CD8-positive, alpha-beta memory T cell (primary cell): Measurements from ENCODE around the gene ITGAL. TPM values are rescaled to one million over a fixed set of nuclear protein-coding genes. Genes with fewer than 3 reads are reported as not detected.

Source experiments
- CTCF ChIA-PET: fragments of 350-600 bp; sonication (Branson Sonifier 250); formaldehyde crosslinking; loops from one replicate; lab custom pipeline; 2021; ENCODE audit warnings: antibody characterized with exemption; lab: Charles Lee
- POLR2A ChIA-PET: fragments of 350-600 bp; sonication (Branson Sonifier 250); formaldehyde crosslinking; loops from one replicate; lab custom pipeline; 2021; ENCODE audit warnings: antibody characterized with exemption; lab: Charles Lee
- DNase-seq, 5 donors: peaks; one replicate each; pipeline versions ENCODE4 v3.0.0 to v3.0.0-alpha.2; 2020 to 2022; ENCODE audit warnings: mixed read lengths in 1 of 5
- H3K27ac ChIP-seq: one replicate; pipeline ENCODE4 v1.7.0; 2013; ENCODE audit warnings: low read depth, mild to moderate bottlenecking, low read length, moderate library complexity
- H3K27me3 ChIP-seq: 2 replicates; pipeline ENCODE4 v1.7.0; 2013; ENCODE audit warnings: low read length, mild to moderate bottlenecking; ENCODE audit not compliant: insufficient read depth, poor library complexity, severe bottlenecking
- H3K36me3 ChIP-seq: 2 replicates; pipeline ENCODE4 v1.7.0; 2013; ENCODE audit warnings: mild to moderate bottlenecking, low read length, moderate library complexity; ENCODE audit not compliant: insufficient read depth
- H3K4me1 ChIP-seq: 2 replicates; pipeline ENCODE4 v1.7.0; 2013; ENCODE audit warnings: mild to moderate bottlenecking, low read length, moderate library complexity; ENCODE audit not compliant: insufficient read depth
- H3K4me3 ChIP-seq: 2 replicates; pipeline ENCODE4 v1.7.0; 2013; ENCODE audit warnings: mild to moderate bottlenecking, low read length
- H3K9me3 ChIP-seq: 2 replicates; pipeline ENCODE4 v1.7.0; 2013; ENCODE audit warnings: mild to moderate bottlenecking, low read length
- H3K27ac Mint-ChIP-seq, 8 donors: one replicate each; pipeline ENCODE4 v1.8.0; 2020 to 2021; ENCODE audit warnings: mixed read lengths in 8 of 8, mild to moderate bottlenecking in 6 of 8, inconsistent platforms in 3 of 8, moderate library complexity in 3 of 8
- H3K27me3 Mint-ChIP-seq, 2 donors: one replicate each; pipeline ENCODE4 v1.8.0; 2020 to 2021; ENCODE audit warnings: mixed read lengths in 2 of 2, mild to moderate bottlenecking in 1 of 2, moderate library complexity in 1 of 2
- H3K36me3 Mint-ChIP-seq, 3 donors: one replicate each; pipeline ENCODE4 v1.8.0; 2020 to 2021; ENCODE audit warnings: mixed read lengths in 3 of 3, inconsistent platforms in 1 of 3, mild to moderate bottlenecking in 1 of 3
- H3K4me1 Mint-ChIP-seq, 3 donors: one replicate each; pipeline ENCODE4 v1.8.0; 2020 to 2021; ENCODE audit warnings: mixed read lengths in 3 of 3, inconsistent platforms in 1 of 3, mild to moderate bottlenecking in 1 of 3
- H3K4me3 Mint-ChIP-seq, 7 donors: one replicate each; pipeline ENCODE4 v1.8.0; 2020 to 2021; ENCODE audit warnings: mixed read lengths in 7 of 7, mild to moderate bottlenecking in 6 of 7, moderate library complexity in 4 of 7, inconsistent platforms in 2 of 7
- H3K9me3 Mint-ChIP-seq, 5 donors: one replicate each; pipeline ENCODE4 v1.8.0; 2020 to 2022; ENCODE audit warnings: mixed read lengths in 5 of 5, mild to moderate bottlenecking in 3 of 5, moderate library complexity in 2 of 5, inconsistent platforms in 1 of 5
- polyA plus RNA-seq: library from polyadenylated mRNA; unstranded; fragments of 300-500 nt; fragmentation: Illumina TruSeq; gene quantifications from one replicate; pipeline ENCODE4 v1.2.3, GENCODE V29; 2021
- total RNA-seq, 2 experiments: library from RNA; stranded (reverse); gene quantifications; one replicate each; pipeline ENCODE4 v1.2.3, GENCODE V29; 2021

ITGAL gene
- total and polyA plus RNA-seq, 3 experiments from 2014 or later: 256 to 363 (median 333) TPM

- ChIA-PET CTCF (interaction anchor here (0.6 to 3.2 kb wide), 21 partner anchors 9 to 149 kb away, joined by 3 to 69 read pairs (median 4); partner anchors contain the start of genes DCTPP1, FBRS, ZNF688 and ZNF747), POLR2A (interaction anchor here (0.5 to 6.7 kb wide), 19 partner anchors 10 to 179 kb away, joined by 3 to 71 read pairs (median 4); partner anchors contain the start of genes DCTPP1, FBRS, PRR14 and SEPHS2)
- peaks cover 0 to 37% (median 2%) of the 10 kb centered on the region in 3 donors for H3K36me3 Mint-ChIP-seq
- Histone ChIP-seq H3K4me1 (peaks cover 27% of the 10 kb centered on the region), H3K9me3 (no peaks in the 10 kb centered on the region), H3K4me3 (peak within 1 kb of the TSS; percentile 90), H3K36me3 (peaks cover 15% of the 10 kb centered on the region), H3K27me3 (no peaks in the 10 kb centered on the region), H3K27ac (peak within 1 kb of the TSS; percentile 93)
- H3K4me1 Mint-ChIP-seq: peaks cover 38 to 63% (median 40%) of the 10 kb centered on the region in 3 donors
- peak; percentile 92 to 98 (median 95) for DNase-seq
- peak within 1 kb of the TSS; percentile 85 to 95 (median 89) for H3K4me3 Mint-ChIP-seq
- peak within 1 kb of the TSS; percentile 87 to 97 (median 92) for H3K27ac Mint-ChIP-seq
- H3K27me3 Mint-ChIP-seq: peaks cover 0 to 2% of the 10 kb centered on the region in 2 donors
- H3K9me3 Mint-ChIP-seq: no peaks in the 10 kb centered on the region
These were observed 85.6 kb downstream of the ITGAL start, which contains the start of gene ZNF764 for GRCh38 chr16:30557957-30558788. Gene ZNF764 (minus strand): TSS chr16:30558374. CDS start chr16:30558182, 192 bp downstream.

- peak overlapping the region; percentile 93 for H3K27ac ChIP-seq
- H3K27me3 ChIP-seq: no peaks in the 10 kb centered on the region
- ChIA-PET POLR2A (interaction anchor here (0.5 to 6.7 kb wide), 13 partner anchors 9 to 180 kb away, joined by 3 to 71 read pairs (median 5); partner anchors contain the start of genes DCTPP1, FBRS, PRR14 and SEPHS2), CTCF (interaction anchor here (0.6 to 3.2 kb wide), 20 partner anchors 8 to 149 kb away, joined by 3 to 69 read pairs (median 4); partner anchors contain the start of genes DCTPP1, FBRS, ZNF688 and ZNF747)
- Mint-ChIP-seq H3K27me3 (peaks cover 0 to 2% of the 10 kb centered on the region in 2 donors), H3K9me3 (no peaks in the 10 kb centered on the region), H3K4me1 (peaks cover 31 to 56% (median 33%) of the 10 kb centered on the region in 3 donors), H3K4me3 (peak overlapping the region; percentile 85 to 95 (median 89)), H3K36me3 (peaks cover 0 to 30% (median 2%) of the 10 kb centered on the region in 3 donors), H3K27ac (peak overlapping the region; percentile 82 to 97 (median 92))
- no peak for DNase-seq
- peaks cover 20% of the 10 kb centered on the region for H3K4me1 ChIP-seq
- H3K9me3 ChIP-seq: no peaks in the 10 kb centered on the region
- peaks cover 9% of the 10 kb centered on the region for H3K36me3 ChIP-seq
- H3K4me3 ChIP-seq: peak overlapping the region; percentile 90
These were observed 86.3 kb downstream of the ITGAL start for GRCh38 chr16:30558789-30559377.

- Histone ChIP-seq H3K4me1 (peaks cover 17% of the 10 kb centered on the region), H3K4me3 (no peak overlapping the region), H3K36me3 (peaks cover 4% of the 10 kb centered on the region), H3K27ac (no peak overlapping the region), H3K9me3 (no peaks in the 10 kb centered on the region), H3K27me3 (no peaks in the 10 kb centered on the region)
- Mint-ChIP-seq H3K36me3 (peaks cover 0 to 22% (median 0%) of the 10 kb centered on the region in 3 donors), H3K4me1 (peaks cover 24 to 49% (median 26%) of the 10 kb centered on the region in 3 donors), H3K9me3 (no peaks in the 10 kb centered on the region), H3K27ac (peak overlapping the region in 4 of 8 donors; percentile 43 to 87 (median 68)), H3K27me3 (peaks cover 0 to 2% of the 10 kb centered on the region in 2 donors), H3K4me3 (peak overlapping the region in 6 of 7 donors; percentile 53 to 90 (median 76))
- no peak for DNase-seq
- POLR2A ChIA-PET: no interaction called here
- CTCF ChIA-PET: interaction anchor here (1.2 to 3.2 kb wide), 3 partner anchors 25 to 43 kb away, joined by 3 to 69 read pairs (median 6); partner anchors contain the start of gene ZNF747
These were observed 87.1 kb downstream of the ITGAL start for GRCh38 chr16:30559690-30560089.

- no peaks in the 10 kb centered on the region for H3K9me3 Mint-ChIP-seq
- peaks cover under 1% of the 10 kb centered on the region for H3K36me3 ChIP-seq
- H3K4me3 ChIP-seq: no peak overlapping the region
- H3K4me1 Mint-ChIP-seq: peaks cover 20 to 38% (median 23%) of the 10 kb centered on the region in 3 donors
- no peak overlapping the region for H3K27ac ChIP-seq
- ChIA-PET CTCF (interaction anchor here (1.0 to 1.6 kb wide), 3 partner anchors 26 to 131 kb away, joined by 3 to 5 read pairs (median 4); partner anchors contain the start of gene DCTPP1), POLR2A (interaction anchor here (0.7 to 2.3 kb wide), 3 partner anchors 10 to 71 kb away, joined by 3 to 15 read pairs (median 4); partner anchors contain the start of genes ZNF688 and ZNF747)
- no peaks in the 10 kb centered on the region for H3K9me3 ChIP-seq
- H3K4me1 ChIP-seq: peaks cover 13% of the 10 kb centered on the region
- H3K36me3 Mint-ChIP-seq: peaks cover 0 to 9% (median 0%) of the 10 kb centered on the region in 3 donors
- H3K27me3 ChIP-seq: no peaks in the 10 kb centered on the region
- DNase-seq: peak in 1 of 5 donors; percentile 7
- H3K27ac Mint-ChIP-seq: peak overlapping the region; percentile 73 to 87 (median 81)
- H3K27me3 Mint-ChIP-seq: peaks cover 0 to 2% of the 10 kb centered on the region in 2 donors
- H3K4me3 Mint-ChIP-seq: peak overlapping the region; percentile 80 to 89 (median 83)
These were observed 88.7 kb downstream of the ITGAL start for GRCh38 chr16:30561089-30561816.

GRCh38 chr16:30562021-30562420 lies 89.5 kb downstream of the ITGAL start:
- no peak overlapping the region for H3K27ac ChIP-seq

GRCh38 chr16:30565526-30565925 lies 93.0 kb downstream of the ITGAL start:
- Histone ChIP-seq H3K4me1 (peaks cover 30% of the 10 kb centered on the region), H3K27me3 (no peaks in the 10 kb centered on the region), H3K27ac (no peak overlapping the region), H3K4me3 (no peak overlapping the region), H3K36me3 (no peaks in the 10 kb centered on the region), H3K9me3 (no peaks in the 10 kb centered on the region)
- peaks cover 15 to 40% (median 25%) of the 10 kb centered on the region in 3 donors for H3K4me1 Mint-ChIP-seq
- H3K36me3 Mint-ChIP-seq: peaks cover 0 to 4% (median 2%) of the 10 kb centered on the region in 3 donors
- no peak for DNase-seq
- peak overlapping the region in 3 of 8 donors; percentile 22 to 93 (median 82) for H3K27ac Mint-ChIP-seq
- H3K9me3 Mint-ChIP-seq: no peaks in the 10 kb centered on the region
- H3K4me3 Mint-ChIP-seq: peak overlapping the region in 2 of 7 donors; percentile 30 to 65
- ChIA-PET POLR2A (interaction anchor here (1.3 kb wide), 1 partner anchor 13 kb away, joined by 6 read pairs; no protein-coding TSS in a partner anchor), CTCF (interaction anchor here (1.0 to 1.8 kb wide), 6 partner anchors 8 to 135 kb away, joined by 3 to 7 read pairs (median 4); partner anchors contain the start of genes DCTPP1 and ZNF747)
- no peaks in the 10 kb centered on the region for H3K27me3 Mint-ChIP-seq

More at GRCh38 chr16:30562021-30562420, 89.5 kb downstream of the ITGAL start:
- peaks cover 0 to 6% (median 0%) of the 10 kb centered on the region in 3 donors for H3K36me3 Mint-ChIP-seq
- peak overlapping the region in 6 of 7 donors; percentile 80 to 86 (median 82) for H3K4me3 Mint-ChIP-seq
- peaks cover 9% of the 10 kb centered on the region for H3K4me1 ChIP-seq
- H3K4me1 Mint-ChIP-seq: peaks cover 17 to 37% (median 20%) of the 10 kb centered on the region in 3 donors
- H3K27me3 ChIP-seq: no peaks in the 10 kb centered on the region
- no peak overlapping the region for H3K4me3 ChIP-seq
- H3K9me3 ChIP-seq: no peaks in the 10 kb centered on the region
- POLR2A ChIA-PET: interaction anchor here (0.7 to 2.3 kb wide), 3 partner anchors 9 to 97 kb away, joined by 3 to 15 read pairs (median 8); partner anchors contain the start of gene ZNF688
- H3K9me3 Mint-ChIP-seq: no peaks in the 10 kb centered on the region
- H3K27me3 Mint-ChIP-seq: peaks cover 0 to 2% of the 10 kb centered on the region in 2 donors
- CTCF ChIA-PET: interaction anchor here (1.0 to 1.6 kb wide), 3 partner anchors 26 to 132 kb away, joined by 3 to 5 read pairs (median 4); partner anchors contain the start of gene DCTPP1
- no peaks in the 10 kb centered on the region for H3K36me3 ChIP-seq
- H3K27ac Mint-ChIP-seq: peak overlapping the region in 2 of 8 donors; percentile 79 to 87
- DNase-seq: no peak
